HG02588 (cell line): ENCODE data around the gene SPACA9.

Experiments used
- ATAC-seq: cut with Tn5 transposase; IDR thresholded peaks from one replicate; pipeline ENCODE4 v1.9.1; 2021; ENCODE audit warnings: mild to moderate bottlenecking, moderate library complexity; ENCODE audit not compliant: unreplicated experiment

The SPACA9 gene

GRCh38 chr9:132862533-132862932, 16.2 kb upstream of the SPACA9 start:
- ATAC-seq, result no peak

- ATAC-seq, result no peak
Observed at GRCh38 chr9:132863096-132863495, 15.6 kb upstream of the SPACA9 start.

DNA sequence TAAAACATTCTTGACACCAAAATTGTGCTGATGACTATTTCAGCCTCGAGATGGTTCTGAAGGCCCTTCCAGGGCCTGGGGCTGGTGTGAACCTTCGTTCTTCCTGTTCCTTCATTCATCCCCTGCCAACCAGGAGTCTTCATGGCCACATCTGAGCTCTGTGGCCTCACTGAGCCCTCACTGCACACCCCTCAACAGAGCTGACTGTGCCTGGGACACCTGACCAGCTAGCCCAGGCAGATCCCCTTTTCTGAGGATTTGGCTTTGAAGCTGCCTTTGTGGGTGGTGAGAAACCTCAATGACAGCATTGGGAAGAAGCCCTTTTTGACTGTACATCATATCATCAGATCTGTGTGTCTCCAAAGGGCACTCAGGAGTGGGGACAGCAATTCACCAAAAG, 14.4 kb upstream of the SPACA9 start:
- no peak for ATAC-seq

DNA sequence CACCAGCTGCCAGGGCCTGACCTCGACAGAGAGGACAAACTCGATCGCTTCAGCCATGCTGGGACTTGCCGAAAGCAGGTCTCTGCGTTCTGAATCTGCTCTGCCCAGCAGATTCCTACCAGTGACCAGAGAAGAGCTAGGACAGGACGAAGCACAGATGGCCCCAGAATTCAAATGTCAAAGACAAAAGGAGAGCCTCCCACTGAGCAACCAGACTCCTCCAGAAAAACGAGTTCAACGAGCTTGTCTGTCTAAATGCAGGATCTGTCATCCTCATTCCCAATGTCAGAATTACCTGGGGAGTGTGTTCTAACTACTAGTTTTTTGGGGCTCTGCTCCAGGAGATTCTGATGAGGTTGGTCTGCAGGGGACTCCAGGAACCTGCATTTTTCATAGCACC, 14.0 kb upstream of the SPACA9 start:
- no peak for ATAC-seq

- no peak for ATAC-seq
Observed at GRCh38 chr9:132866898-132867297, 11.8 kb upstream of the SPACA9 start.

DNA sequence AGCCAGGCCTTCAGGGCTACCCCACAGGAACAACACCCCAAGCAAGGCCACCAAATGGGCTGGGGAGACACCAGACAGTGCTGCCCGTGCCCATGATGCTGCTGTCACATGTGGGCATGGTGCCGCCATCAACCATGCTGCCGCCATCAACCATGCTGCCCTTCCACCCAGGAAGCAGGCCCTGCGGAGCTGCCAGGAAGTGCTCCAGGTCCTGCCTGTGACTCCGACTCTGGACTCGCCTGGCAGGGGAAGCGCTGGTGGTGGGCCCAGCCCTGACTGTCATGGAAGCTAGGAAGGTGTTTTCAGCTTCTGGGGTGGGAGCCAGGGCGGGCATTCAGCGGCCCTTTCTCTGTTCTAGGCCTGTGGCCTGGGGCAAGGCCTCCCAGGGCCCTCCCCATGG, 9.4 kb upstream of the SPACA9 start:
- no peak for ATAC-seq

DNA sequence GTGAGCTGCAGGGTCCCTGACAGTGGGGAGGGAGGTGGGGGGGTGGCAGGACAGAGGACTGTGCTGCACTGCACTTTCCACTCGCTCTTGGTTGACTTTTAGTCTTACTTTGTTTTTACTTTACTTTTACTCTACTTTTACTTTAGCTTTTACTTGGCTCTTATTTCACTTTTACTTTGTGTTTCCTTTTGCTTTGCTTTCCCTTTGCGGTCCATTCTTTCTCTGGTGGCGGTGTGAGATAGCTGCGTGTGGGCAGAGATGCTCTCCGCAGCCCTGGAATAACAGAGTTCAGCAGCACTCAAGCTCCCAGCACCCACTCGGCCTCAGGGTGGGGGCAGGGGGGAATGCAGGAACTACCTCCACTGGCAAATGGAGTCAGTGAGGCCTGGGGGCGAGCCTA, 5.3 kb upstream of the SPACA9 start:
- no peak for ATAC-seq

DNA sequence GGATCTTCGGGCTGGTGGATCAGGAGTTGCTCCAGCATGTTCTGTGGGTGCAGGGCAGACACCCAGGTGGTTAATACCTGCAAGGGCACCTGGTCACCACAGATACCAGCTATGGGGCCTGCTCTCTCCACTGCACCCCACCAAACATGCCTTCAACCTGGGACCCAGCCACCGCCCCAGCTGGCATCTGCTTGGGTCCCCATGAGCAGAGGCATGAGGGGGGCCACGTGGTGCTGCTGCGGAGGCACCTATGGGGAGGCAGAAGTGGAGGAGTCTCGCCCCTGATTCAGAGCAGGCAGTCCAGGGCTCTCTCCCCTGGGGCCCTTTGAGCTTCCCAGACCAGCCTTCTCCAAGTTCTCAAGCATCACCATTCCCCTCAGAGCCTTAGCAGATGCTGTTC, 3.5 kb upstream of the SPACA9 start:
- no peak for ATAC-seq

GRCh38 chr9:132876849-132877248, 1.8 kb upstream of the SPACA9 start:
- no peak for ATAC-seq

GRCh38 chr9:132877458-132877823, 1.3 kb upstream of the SPACA9 start:
- ATAC-seq, result no peak

DNA sequence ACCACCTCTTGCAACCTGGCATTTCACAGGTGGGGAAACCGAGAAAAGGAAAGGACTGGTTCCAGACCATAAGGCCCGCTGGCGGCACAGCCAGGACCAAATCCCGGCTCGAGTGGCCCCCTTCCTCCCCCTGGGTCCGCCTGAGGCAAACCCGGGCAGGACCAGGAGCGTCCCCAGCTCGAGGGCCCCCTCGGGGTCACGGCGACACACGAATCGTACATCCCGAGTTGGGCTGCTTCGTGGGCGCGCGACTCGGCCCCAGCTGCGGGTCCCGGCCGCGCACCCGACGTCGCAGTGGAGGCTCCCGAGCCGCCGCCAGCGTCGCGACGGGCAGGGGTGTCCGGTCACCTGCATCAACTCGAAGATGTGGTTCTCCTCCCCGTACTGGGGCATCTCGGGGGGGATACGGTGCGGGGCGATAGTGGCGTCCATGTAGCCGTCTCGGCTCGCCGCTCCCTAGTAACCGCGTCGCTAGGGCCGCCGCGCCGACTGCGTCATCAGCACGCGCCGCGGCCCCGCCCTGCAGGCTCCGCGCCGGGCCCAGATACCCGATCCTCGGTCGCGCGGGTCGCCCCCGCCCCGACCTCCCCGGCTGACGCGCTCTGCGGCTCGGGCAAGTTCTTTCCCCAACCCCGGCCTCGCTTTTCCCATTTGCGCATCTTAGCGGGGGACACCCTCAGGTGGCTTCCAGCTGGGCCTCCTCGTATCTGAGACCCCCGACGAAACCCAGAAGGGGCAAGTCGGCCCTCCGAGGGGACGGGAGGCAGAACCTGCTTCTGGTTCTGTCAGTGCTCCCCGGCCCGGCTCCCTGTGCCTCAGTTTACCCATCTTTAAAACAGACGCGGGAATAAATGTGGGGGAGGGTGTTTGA, 639 bp upstream of the SPACA9 start, which contains the start of gene AK8:
TSS of gene AK8 (minus strand) at position 461 of the 871 bp plus-strand sequence. CDS start at position 432, 29 bp downstream.
- peak; percentile 72 for ATAC-seq

GRCh38 chr9:132879457-132880323, 992 bp downstream of the SPACA9 start:
- ATAC-seq, result no peak

GRCh38 chr9:132880324-132880661, 1.6 kb downstream of the SPACA9 start:
- no peak for ATAC-seq

DNA sequence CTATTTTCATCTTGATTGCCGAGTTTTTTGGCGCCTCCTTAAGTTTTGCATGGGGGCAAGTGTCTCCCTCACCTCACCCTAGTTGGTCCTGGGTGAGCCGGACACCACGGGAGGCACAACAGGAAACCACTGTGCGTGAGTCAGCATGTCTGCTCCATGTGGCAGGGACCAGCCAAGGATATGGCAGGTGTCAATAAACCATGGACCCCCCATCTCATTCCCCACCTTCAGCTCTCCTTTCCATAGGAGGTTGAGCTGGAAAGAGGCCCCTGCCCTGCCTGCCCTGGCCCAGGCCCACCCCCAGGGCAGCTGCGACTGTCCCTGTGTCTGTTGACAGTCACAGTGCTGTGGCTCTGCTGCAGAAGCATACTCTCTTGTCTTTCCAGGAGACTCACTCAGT, 3.1 kb downstream of the SPACA9 start:
- no peak for ATAC-seq

DNA sequence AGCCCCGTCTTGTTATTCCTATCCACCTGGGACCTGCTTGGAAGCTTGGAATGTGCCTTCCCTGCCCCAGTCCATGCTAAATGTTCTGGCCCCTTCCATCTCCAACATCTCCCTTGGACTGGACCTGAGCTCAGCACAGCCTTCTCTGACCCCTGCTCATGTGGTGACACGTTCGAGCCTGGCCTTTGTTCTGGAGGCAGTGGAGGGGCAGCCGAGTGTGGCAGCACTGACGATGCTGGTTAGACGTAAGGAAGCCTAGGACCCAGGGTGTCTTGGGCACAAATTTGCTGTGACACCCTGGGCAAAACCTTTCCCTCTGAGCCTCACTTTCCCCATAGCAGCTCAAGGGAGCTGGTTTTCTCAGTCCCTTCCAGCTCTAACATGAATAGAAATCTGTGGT, 3.9 kb downstream of the SPACA9 start:
- no peak for ATAC-seq

- no peak for ATAC-seq
Observed at GRCh38 chr9:132883349-132884294, 4.9 kb downstream of the SPACA9 start.

DNA sequence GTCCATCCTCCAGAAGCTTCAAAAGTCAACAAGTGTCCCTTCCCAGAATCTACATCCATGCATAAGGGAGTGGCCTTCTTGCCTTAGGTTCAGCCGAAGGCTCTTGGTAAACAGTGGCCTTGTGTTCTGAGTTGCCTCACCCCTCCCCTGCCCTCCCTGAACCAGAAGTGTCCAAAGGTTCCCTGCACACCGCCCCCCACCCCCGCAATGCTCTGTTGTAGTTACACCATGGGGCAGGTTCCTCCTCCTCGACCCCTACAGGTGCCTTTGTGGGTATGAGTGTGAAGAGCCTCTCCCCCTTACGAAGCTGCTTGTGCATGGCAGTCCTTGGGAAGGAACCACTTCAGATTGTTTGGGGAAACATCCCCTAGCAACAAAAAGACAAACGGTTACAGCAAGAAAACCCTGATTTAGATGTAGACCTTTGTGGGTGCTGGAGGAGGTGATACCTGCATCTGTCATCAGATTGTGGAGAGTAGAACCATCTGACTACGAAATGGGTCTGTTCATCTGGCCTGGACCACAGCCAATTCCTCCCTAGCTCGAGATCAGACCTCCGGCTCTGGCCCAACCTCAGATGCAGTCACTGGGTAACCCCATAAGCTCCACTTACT, 7.1 kb downstream of the SPACA9 start:
- no peak for ATAC-seq

DNA sequence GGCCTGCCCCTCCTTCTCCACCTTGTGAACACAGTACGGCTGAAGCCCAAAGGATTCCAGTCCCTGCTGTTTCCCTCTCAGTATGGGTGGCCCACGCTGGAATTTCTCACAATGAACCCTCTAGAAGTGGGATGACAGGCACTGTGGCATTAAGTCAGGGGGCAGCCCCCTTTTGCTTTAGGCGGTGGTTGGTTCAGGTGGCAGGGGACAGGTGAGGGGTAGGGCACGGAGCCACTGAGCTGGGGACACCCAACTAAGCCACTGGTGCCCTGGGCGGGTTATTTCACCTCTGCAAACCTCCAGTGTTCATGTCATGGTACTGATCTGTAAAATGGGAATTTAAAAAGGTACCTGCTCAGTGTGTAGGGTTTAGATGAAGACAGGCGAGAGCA, 7.6 kb downstream of the SPACA9 start:
- ATAC-seq, result no peak

DNA sequence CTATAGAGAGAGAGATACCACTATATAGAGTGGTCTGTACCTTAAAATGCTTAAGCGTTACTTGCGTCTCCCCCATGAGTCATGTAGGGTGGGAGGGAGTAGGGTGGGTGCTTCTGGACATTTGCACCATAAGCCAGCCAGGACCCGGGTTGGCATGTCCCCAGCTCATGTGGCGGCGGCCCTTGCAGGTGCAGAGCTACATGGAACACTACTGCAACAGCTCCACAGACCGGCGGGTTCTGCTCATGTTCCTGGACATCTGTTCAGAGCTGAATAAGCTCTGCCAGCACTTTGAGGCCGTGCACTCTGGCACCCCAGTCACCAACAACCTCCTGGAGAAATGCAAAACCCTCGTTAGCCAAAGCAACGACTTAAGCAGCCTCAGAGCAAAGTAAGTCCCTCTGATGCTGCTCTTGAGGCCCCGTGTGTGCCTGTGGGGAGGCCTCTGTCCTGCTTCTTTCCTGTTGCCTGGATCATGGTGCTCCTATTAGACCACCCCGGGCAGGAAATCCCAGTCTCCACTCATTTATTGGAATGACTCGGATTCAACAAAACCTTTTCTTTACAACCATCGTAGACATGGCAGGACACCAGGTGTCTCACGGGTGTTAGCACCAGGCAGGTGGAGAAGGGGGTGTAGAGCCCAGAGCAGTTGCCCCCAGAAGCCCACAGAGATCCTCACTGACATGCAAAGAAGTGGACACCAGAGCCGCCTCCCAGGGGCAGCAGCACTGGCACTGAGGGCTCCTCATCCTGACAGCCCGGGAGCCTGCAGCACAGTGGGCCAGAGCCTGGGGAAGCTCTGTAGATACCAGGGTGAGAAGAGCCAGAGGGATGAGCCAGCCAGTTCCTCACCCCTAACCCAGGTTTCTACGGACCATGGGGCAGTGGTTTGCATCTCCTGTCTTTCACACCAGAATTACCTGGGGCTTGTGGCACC, 8.8 kb downstream of the SPACA9 start:
- ATAC-seq, result no peak
